ENCODE measurements around the gene ELOA2.
"Not testable (repeated sequence)": the region's sequence is repeated elsewhere in the genome, so short reads cannot be mapped to it uniquely, and the experiment has no call there.

ELOA2 gene

DNA sequence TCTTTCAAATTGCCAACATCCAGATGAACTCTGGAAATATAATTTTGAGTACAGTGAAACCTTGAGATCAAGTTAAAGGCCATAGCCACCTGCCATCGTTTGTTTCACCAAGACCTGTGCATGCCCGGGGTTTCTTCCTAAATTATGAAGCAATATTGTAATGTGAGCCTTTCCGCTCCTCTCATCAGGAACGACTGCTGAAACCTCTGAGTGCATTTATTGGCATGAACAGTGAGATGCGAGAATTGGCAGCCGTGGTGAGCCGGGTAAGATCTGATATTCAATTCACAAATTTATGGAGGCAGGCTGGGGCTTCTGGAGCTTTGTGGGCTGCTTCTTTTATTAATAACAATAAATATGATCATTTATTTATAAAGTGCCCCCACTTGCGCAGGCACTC, 27.7 kb upstream of the ELOA2 start:
- no peak for DNase-seq (ENCODE audit: low read depth)
- TF ChIP-seq, protein P1, sequence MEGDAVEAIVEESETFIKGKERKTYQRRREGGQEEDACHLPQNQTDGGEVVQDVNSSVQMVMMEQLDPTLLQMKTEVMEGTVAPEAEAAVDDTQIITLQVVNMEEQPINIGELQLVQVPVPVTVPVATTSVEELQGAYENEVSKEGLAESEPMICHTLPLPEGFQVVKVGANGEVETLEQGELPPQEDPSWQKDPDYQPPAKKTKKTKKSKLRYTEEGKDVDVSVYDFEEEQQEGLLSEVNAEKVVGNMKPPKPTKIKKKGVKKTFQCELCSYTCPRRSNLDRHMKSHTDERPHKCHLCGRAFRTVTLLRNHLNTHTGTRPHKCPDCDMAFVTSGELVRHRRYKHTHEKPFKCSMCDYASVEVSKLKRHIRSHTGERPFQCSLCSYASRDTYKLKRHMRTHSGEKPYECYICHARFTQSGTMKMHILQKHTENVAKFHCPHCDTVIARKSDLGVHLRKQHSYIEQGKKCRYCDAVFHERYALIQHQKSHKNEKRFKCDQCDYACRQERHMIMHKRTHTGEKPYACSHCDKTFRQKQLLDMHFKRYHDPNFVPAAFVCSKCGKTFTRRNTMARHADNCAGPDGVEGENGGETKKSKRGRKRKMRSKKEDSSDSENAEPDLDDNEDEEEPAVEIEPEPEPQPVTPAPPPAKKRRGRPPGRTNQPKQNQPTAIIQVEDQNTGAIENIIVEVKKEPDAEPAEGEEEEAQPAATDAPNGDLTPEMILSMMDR (IDR thresholded peaks at IDR 0.05; ENCODE audit: low read length, missing control alignments): no peak
- H3K4me3 ChIP-seq (replicated peaks; ENCODE audit: low read depth, low read length): no peak overlapping the region

DNA sequence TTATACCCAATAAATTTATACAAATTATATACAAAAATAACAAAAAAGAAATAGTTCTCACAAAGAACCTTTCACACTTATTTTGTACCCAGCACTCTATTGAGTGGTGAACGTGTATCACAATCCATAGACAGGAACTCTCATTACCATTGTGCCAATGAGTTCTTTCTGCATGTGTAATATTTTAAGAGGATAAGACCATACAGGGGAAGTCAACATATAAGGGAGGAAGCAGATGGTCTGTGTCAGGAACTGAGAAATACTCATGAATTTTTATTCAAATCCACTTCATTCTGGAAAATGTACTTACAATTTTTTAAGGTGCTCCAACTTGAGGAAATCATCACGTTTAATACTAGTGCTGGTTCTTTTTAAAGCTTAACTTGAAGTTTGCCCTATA, 27.1 kb upstream of the ELOA2 start:
- H3K4me3 ChIP-seq (replicated peaks; ENCODE audit: low read depth, low read length): no peak overlapping the region
- no peak for DNase-seq (ENCODE audit: low read depth)
- TF ChIP-seq, protein P1 (IDR thresholded peaks at IDR 0.05; ENCODE audit: low read length, missing control alignments): no peak

DNA sequence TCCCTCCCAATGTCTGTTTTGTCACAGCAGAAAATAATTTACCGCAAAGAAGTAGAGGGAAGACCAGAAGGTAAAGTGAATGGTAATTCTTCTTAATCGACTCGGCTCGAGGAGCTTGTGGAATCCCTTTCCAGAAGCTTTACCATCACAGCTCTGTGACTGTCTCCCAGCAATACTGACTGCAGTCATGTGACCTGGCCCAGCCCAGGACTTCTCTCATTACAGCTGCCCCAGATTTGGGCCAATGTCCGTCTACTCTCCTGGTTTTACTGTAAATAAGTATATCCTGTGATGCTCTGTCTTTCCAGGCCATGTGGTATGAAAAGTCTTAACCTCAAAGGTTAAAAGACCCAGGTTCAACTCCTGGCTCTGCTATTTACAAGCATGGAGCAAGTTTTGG, 18.9 kb upstream of the ELOA2 start:
- TF ChIP-seq, protein P1 (IDR thresholded peaks at IDR 0.05; ENCODE audit: low read length, missing control alignments): no peak
- DNase-seq (ENCODE audit: low read depth): no peak

DNA sequence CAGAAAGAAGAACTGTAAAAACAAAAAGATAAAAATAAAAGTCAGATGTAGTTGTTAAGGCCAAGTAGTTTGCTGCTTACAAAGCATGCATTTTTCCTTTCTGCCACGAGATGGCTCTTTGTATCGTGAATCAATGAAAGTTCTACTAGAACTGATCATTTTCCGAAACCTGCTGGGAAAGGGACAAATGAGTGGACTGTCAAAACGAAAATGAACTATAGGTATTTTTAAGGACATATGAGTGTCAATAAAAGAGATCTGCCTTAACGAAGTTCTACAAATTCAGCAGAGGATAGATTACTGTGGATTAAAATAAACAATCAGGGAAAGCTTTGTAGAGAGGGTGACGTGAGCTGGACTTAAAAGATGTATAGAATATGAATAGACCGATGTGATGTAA, 15.0 kb upstream of the ELOA2 start:
- TF ChIP-seq, protein P1 (IDR thresholded peaks at IDR 0.05; ENCODE audit: low read length, missing control alignments): peak; percentile 75
- peak; percentile 71 for DNase-seq (ENCODE audit: low read depth)
- H3K4me3 ChIP-seq (replicated peaks; ENCODE audit: low read depth, low read length): no peak overlapping the region

More for the DNA sequence above, 18.9 kb upstream of the ELOA2 start:
- H3K4me3 ChIP-seq (replicated peaks; ENCODE audit: low read depth, low read length): no peak overlapping the region

DNA sequence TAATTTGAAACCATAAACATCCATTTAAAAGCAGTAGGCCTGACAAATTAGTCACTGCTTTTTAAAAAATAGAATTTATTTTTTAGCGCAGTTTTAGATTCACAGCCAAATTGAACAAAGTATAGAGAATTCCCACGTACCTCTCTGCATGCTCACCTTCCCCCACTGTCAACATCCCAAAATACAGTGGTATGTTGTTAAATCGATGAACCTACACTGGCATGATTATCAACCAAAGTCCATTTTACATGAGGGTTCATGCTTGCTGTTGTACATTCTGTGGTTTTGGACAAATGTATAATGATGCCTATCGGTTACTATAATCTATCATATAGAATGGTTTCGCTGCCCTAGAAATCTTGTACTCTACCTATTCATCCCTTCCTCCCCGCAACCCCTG, 5.6 kb upstream of the ELOA2 start:
- no peak overlapping the region for H3K4me3 ChIP-seq (replicated peaks; ENCODE audit: low read depth, low read length)
- TF ChIP-seq, protein P1 (IDR thresholded peaks at IDR 0.05; ENCODE audit: low read length, missing control alignments): no peak
- no peak for DNase-seq (ENCODE audit: low read depth)

DNA sequence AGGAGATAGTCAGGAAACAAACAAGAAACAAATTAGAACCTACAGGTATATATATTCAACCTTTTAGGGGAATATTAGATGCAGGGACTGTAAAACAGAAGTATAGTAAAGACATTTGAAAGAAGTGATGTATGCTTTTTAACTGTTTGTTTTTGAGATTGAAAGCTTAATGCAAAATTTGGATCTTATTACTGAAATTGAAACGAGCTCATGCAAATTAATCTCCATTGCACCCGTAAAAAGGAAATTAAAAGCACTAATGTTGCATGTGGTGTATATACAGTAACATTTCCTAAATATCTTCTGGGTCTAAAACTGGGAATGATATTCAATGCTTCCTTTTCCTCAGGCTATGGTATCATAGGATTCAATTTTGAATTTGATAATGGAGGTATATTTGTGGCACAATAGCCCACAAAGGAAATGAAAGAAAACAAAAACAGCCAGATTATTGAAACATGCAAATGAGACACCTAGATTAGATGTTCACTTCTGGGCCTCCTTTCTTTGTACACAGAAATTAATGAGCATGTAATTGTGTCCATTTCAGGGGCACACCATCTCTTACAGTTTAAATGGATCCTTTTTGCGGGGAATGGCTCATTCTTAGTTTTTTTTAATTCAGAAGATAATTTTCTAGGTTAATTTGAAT, 1.6 kb upstream of the ELOA2 start:
- DNase-seq (ENCODE audit: low read depth): no peak
- TF ChIP-seq, protein P1 (IDR thresholded peaks at IDR 0.05; ENCODE audit: low read length, missing control alignments): no peak

DNA sequence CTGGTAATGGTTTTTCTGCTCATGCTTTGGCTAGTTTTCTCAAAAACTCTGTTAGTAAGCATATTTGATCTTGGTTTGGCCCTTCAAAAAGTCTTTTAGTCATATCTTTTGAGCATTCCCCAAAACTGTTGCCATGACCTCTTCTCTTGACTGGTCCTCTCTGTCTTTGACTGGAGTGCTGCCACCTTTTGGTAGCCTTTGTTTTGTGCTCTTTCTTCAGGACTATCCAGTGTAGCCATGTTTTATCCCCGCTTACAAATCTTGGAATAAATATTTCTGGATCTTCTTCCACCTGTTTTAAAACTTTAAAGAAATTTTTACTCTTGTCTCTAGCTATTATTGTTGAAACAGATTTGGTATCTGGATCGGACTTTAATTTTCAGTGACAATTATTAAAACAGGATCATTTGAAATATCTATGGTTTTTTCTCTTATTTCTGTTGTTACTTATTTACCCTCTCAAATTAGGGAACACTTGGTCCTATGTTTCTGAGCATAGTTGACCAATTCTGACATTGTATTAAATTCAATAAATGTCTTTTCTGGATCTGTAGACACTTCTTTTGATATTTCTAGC, 965 bp upstream of the ELOA2 start:
- TF ChIP-seq, protein P1 (IDR thresholded peaks at IDR 0.05; ENCODE audit: low read length, missing control alignments): peak; percentile 51
- H3K4me3 ChIP-seq (replicated peaks; ENCODE audit: low read depth, low read length): no peak overlapping the region
- DNase-seq (ENCODE audit: low read depth): peak; percentile 21

More for the DNA sequence above, 1.6 kb upstream of the ELOA2 start:
- H3K4me3 ChIP-seq (replicated peaks; ENCODE audit: low read depth, low read length): no peak overlapping the region

DNA sequence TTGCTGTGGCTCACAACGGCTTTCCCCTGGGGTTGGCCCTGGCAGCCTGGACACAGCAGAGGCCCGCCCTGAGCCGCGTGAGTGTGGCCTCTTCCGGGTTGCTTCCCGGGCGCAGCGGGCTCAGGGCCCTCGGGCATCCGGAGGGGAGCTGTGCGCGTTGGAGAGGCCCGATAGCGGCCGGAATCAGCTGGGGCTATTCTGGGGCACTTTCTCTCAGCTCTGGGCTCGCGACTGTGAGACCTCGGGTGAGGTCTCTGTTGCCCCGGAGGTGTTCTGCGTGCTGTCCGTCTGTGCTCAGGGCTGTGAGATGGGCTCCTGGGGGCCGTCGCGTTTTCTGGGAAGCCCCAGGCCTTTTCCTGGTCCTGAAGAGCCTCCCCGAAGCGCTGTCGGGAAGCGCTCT, 830 bp downstream of the ELOA2 start:
- not testable (repeated sequence) for H3K4me3 ChIP-seq (replicated peaks; ENCODE audit: low read depth, low read length); DNase-seq (ENCODE audit: low read depth)

Data from fibroblast of pulmonary artery (primary cell).